ENCODE results near the gene PHLDB3. TPM values are rescaled to one million over a fixed set of nuclear protein-coding genes. Genes with fewer than 3 reads are reported as not detected.
"Not testable (repeated sequence)": the region's sequence is repeated elsewhere in the genome, so short reads cannot be mapped to it uniquely, and the experiment has no call there.

PHLDB3 gene
- total RNA-seq, 1 donor = 8.0 TPM

GRCh38 chr19:43518051-43518450 is 13.5 kb upstream of the PHLDB3 start:
- no peak overlapping the region for H3K4me3 ChIP-seq (ENCODE audit: low read depth, low read length)
- no peak for TF ChIP-seq CTCF (IDR thresholded peaks at IDR 0.05; ENCODE audit: insufficient read depth, low read length)
- DNase-seq (ENCODE audit: low read depth) = no peak

- DNase-seq (ENCODE audit: low read depth); H3K4me3 ChIP-seq (ENCODE audit: low read depth, low read length): not testable (repeated sequence)
Measured at GRCh38 chr19:43512399-43512798, 7.9 kb upstream of the PHLDB3 start.

GRCh38 chr19:43511324-43511723 is 6.8 kb upstream of the PHLDB3 start:
- no peak for TF ChIP-seq CTCF (IDR thresholded peaks at IDR 0.05; ENCODE audit: insufficient read depth, low read length)

GRCh38 chr19:43510713-43511112 is 6.2 kb upstream of the PHLDB3 start:
- TF ChIP-seq CTCF (IDR thresholded peaks at IDR 0.05; ENCODE audit: insufficient read depth, low read length) = no peak
- no peak overlapping the region for H3K4me3 ChIP-seq (ENCODE audit: low read depth, low read length)
- DNase-seq (ENCODE audit: low read depth) = no peak

More at GRCh38 chr19:43511324-43511723, 6.8 kb upstream of the PHLDB3 start:
- no peak overlapping the region for H3K4me3 ChIP-seq (ENCODE audit: low read depth, low read length)
- DNase-seq (ENCODE audit: low read depth) = no peak

- H3K4me3 ChIP-seq (ENCODE audit: low read depth, low read length) = no peak overlapping the region
- no peak for DNase-seq (ENCODE audit: low read depth)
- TF ChIP-seq CTCF (IDR thresholded peaks at IDR 0.05; ENCODE audit: insufficient read depth, low read length) = no peak
Measured at GRCh38 chr19:43507880-43508279, 3.3 kb upstream of the PHLDB3 start.

- no peak for TF ChIP-seq CTCF (IDR thresholded peaks at IDR 0.05; ENCODE audit: insufficient read depth, low read length)
- no peak overlapping the region for H3K4me3 ChIP-seq (ENCODE audit: low read depth, low read length)
- no peak for DNase-seq (ENCODE audit: low read depth)
Measured at GRCh38 chr19:43506629-43507028, 2.1 kb upstream of the PHLDB3 start.

- TF ChIP-seq CTCF (IDR thresholded peaks at IDR 0.05; ENCODE audit: insufficient read depth, low read length) = no peak
- no peak overlapping the region for H3K4me3 ChIP-seq (ENCODE audit: low read depth, low read length)
- DNase-seq (ENCODE audit: low read depth) = no peak
Measured at GRCh38 chr19:43505941-43506340, 1.4 kb upstream of the PHLDB3 start.

GRCh38 chr19:43505186-43505456 is 575 bp upstream of the PHLDB3 start:
- DNase-seq (ENCODE audit: low read depth) = no peak
- TF ChIP-seq CTCF (IDR thresholded peaks at IDR 0.05; ENCODE audit: insufficient read depth, low read length) = no peak
- no peak overlapping the region for H3K4me3 ChIP-seq (ENCODE audit: low read depth, low read length)
